Measurements from ENCODE around the gene POU2AF1. TPM values are rescaled to one million over a fixed set of nuclear protein-coding genes. Genes with fewer than 3 reads are reported as not detected.

POU2AF1 gene
- total and polyA plus RNA-seq, 2 of the 13 experiments (the other 11 are each of a cell fraction or from before 2014, with no cell fraction given): 1.9 to 3.6 TPM

GRCh38 chr11:111395081-111395480 lies 16.0 kb upstream of the POU2AF1 start (continued):
- TF ChIP-seq ZNF407 (CRISPR knock-in tag; IDR thresholded peaks at IDR 0.05; ENCODE audit: not compliant biosample characterization) (peak; percentile 50), THAP9 (CRISPR knock-in tag; IDR thresholded peaks at IDR 0.05; ENCODE audit: borderline replicate concordance) (no peak; the same call in 1 of the 2 replicates), FOXP1 (IDR thresholded peaks at IDR 0.05) (no peak), FOXP1 (CRISPR knock-in tag; IDR thresholded peaks at IDR 0.05) (0 out of 2 replicates have a peak, but pooled peaks have one; percentile 6), DNMT3B (CRISPR knock-in tag; conservative IDR thresholded peaks at IDR 0.05) (no peak), TCF12 (IDR thresholded peaks at IDR 0.05) (no peak), TCF12 (CRISPR knock-in tag; IDR thresholded peaks at IDR 0.05) (no peak), SP2 (CRISPR knock-in tag; IDR thresholded peaks at IDR 0.05) (no peak), ZNF383 (CRISPR knock-in tag; IDR thresholded peaks at IDR 0.05; ENCODE audit: borderline replicate concordance) (0 out of 2 replicates have a peak, but pooled peaks have one; percentile 53), ETV6 (CRISPR knock-in tag; conservative IDR thresholded peaks at IDR 0.05) (no peak; the same call in none of the 2 replicates), EED (CRISPR knock-in tag; IDR thresholded peaks at IDR 0.05) (no peak), TMF1 (CRISPR knock-in tag; IDR thresholded peaks at IDR 0.05; ENCODE audit: low read depth) (no peak), PHB2 (IDR thresholded peaks at IDR 0.05; ENCODE audit: partially characterized antibody) (no peak), MEF2D (CRISPR knock-in tag; IDR thresholded peaks at IDR 0.05) (peak; percentile 49; the same call in 1 of the 2 replicates), ZNF883 (CRISPR knock-in tag; IDR thresholded peaks at IDR 0.05; ENCODE audit: not compliant biosample characterization) (peak; percentile 76), HMG20B (CRISPR knock-in tag; conservative IDR thresholded peaks at IDR 0.05) (0 out of 2 replicates have a peak, but pooled peaks have one; percentile 21), MAFG (CRISPR knock-in tag; IDR thresholded peaks at IDR 0.05) (no peak), MIER3 (CRISPR knock-in tag; IDR thresholded peaks at IDR 0.05; ENCODE audit: borderline replicate concordance) (peak; percentile 74), KDM1A (CRISPR knock-in tag; IDR thresholded peaks at IDR 0.05) (peak; percentile 89), SPEN (CRISPR knock-in tag; IDR thresholded peaks at IDR 0.05; ENCODE audit: low read depth) (peak; percentile 67; the same call in 1 of the 2 replicates), SNRNP70 (IDR thresholded peaks at IDR 0.05; ENCODE audit: low read depth, low read length) (no peak), KDM3A (CRISPR knock-in tag; IDR thresholded peaks at IDR 0.05; ENCODE audit: low read depth) (0 out of 2 replicates have a peak, but pooled peaks have one; percentile 42)
